Omental fat pad (tissue), 4 donors: ENCODE measurements around the gene ATP6AP1. TPM values are rescaled to one million over a fixed set of nuclear protein-coding genes. Genes with fewer than 3 reads are reported as not detected.

Source experiments
- ATAC-seq: fragments of 150-250 bp; one replicate; pipeline ENCODE4 v1.9.1; 2016; ENCODE audit warnings: mild to moderate bottlenecking, moderate library complexity; ENCODE audit not compliant: low FRiP score
- DNase-seq: peaks from one replicate; pipeline ENCODE4 v3.0.0-alpha.2; 2019; ENCODE audit warnings: low spot score
- CTCF ChIP-seq, 3 donors: fragments of 450-650 bp; IDR thresholded peaks; one replicate each; pipeline ENCODE4 v1.5.1; 2016 to 2017; ENCODE audit warnings: antibody characterized with exemption in 3 of 3, mild to moderate bottlenecking in 3 of 3, moderate library complexity in 2 of 3
- total RNA-seq, 4 donors: library from RNA; depleted of rRNA; stranded (reverse); fragments of >200 nt; gene quantifications; one replicate each; pipeline ENCODE4 v1.1.0, GENCODE V29; 2016

ATP6AP1 gene
- 10 to 100 TPM; 23.8 to 51.8 (median 37.2) TPM for total RNA-seq

GRCh38 chrX:154428176-154429171 is at the start of gene ATP6AP1:
TSS of gene ATP6AP1 (plus strand) at chrX:154428677. CDS start at chrX:154428693, 16 bp downstream.
- DNase-seq (peak; percentile 67), ATAC-seq (peak; percentile 92)
- no peak for TF ChIP-seq CTCF (IDR thresholded peaks at IDR 0.05)

GRCh38 chrX:154378799-154379568 is 49.5 kb upstream of the ATP6AP1 start, which contains the start of gene EMD:
TSS of gene EMD (plus strand) at chrX:154379295. CDS start at chrX:154379485, 190 bp downstream.
- TF ChIP-seq CTCF (IDR thresholded peaks at IDR 0.05), result no peak
- DNase-seq, result peak; percentile 84
- ATAC-seq, result peak; percentile 92

- DNase-seq (no peak), ATAC-seq (no peak)
- TF ChIP-seq CTCF (IDR thresholded peaks at IDR 0.05), result no peak
Observed at GRCh38 chrX:154379569-154379951, 48.9 kb upstream of the ATP6AP1 start.

GRCh38 chrX:154380153-154380552 is 48.3 kb upstream of the ATP6AP1 start:
- DNase-seq (no peak), ATAC-seq (no peak)
- no peak for TF ChIP-seq CTCF (IDR thresholded peaks at IDR 0.05)

GRCh38 chrX:154380787-154381186 is 47.7 kb upstream of the ATP6AP1 start:
- no peak for TF ChIP-seq CTCF (IDR thresholded peaks at IDR 0.05)
- no peak for ATAC-seq
- no peak for DNase-seq

GRCh38 chrX:154381271-154381670 is 47.2 kb upstream of the ATP6AP1 start:
- no peak for TF ChIP-seq CTCF (IDR thresholded peaks at IDR 0.05)
- DNase-seq, result no peak
- ATAC-seq, result no peak
